ENCODE data around the gene CHST11. TPM values are rescaled to one million over a fixed set of nuclear protein-coding genes. Genes with fewer than 3 reads are reported as not detected.

The CHST11 gene
- total and polyA plus RNA-seq, 9 of the 15 experiments (the other 6 are each of a cell fraction or from before 2014, with no cell fraction given) = 2.3 to 38.7 (median 15.0) TPM

DNA sequence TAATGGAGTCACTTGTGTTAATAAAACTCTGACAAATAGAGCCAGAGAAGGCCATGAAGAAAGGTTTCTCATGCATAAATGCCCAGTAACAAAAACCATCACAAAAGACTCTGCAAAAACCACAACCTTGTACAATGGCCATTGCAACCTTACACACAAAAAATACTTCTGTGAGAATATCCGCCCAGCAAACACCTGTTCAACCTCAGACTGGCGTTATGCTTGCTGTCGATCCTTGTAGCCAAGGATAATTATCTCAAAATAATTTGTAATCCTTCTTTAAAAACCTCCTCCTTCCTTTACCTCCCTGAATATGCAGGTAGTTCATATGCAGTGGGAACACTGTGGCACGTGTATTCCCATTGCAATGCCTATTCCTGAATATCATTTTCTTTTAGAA, 344.3 kb downstream of the CHST11 start (continued):
- TF ChIP-seq, protein P1, sequence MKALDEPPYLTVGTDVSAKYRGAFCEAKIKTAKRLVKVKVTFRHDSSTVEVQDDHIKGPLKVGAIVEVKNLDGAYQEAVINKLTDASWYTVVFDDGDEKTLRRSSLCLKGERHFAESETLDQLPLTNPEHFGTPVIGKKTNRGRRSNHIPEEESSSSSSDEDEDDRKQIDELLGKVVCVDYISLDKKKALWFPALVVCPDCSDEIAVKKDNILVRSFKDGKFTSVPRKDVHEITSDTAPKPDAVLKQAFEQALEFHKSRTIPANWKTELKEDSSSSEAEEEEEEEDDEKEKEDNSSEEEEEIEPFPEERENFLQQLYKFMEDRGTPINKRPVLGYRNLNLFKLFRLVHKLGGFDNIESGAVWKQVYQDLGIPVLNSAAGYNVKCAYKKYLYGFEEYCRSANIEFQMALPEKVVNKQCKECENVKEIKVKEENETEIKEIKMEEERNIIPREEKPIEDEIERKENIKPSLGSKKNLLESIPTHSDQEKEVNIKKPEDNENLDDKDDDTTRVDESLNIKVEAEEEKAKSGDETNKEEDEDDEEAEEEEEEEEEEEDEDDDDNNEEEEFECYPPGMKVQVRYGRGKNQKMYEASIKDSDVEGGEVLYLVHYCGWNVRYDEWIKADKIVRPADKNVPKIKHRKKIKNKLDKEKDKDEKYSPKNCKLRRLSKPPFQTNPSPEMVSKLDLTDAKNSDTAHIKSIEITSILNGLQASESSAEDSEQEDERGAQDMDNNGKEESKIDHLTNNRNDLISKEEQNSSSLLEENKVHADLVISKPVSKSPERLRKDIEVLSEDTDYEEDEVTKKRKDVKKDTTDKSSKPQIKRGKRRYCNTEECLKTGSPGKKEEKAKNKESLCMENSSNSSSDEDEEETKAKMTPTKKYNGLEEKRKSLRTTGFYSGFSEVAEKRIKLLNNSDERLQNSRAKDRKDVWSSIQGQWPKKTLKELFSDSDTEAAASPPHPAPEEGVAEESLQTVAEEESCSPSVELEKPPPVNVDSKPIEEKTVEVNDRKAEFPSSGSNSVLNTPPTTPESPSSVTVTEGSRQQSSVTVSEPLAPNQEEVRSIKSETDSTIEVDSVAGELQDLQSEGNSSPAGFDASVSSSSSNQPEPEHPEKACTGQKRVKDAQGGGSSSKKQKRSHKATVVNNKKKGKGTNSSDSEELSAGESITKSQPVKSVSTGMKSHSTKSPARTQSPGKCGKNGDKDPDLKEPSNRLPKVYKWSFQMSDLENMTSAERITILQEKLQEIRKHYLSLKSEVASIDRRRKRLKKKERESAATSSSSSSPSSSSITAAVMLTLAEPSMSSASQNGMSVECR (CRISPR knock-in tag; IDR thresholded peaks at IDR 0.05) = no peak

GRCh38 chr12:104801427-104801826, 344.7 kb downstream of the CHST11 start:
- no peak for TF ChIP-seq ZNF586 (CRISPR knock-in tag; conservative IDR thresholded peaks at IDR 0.05)
- ChIA-PET POLR2A (no interaction called here), CTCF (ENCODE audit: low intra/inter-chr PET ratio) (no interaction called here)
- H4K20me1 ChIP-seq (replicated peaks; ENCODE audit: control insufficient read depth, insufficient read depth, low read length) = no peaks in the 10 kb centered on the region
- no peak overlapping the region for H2AFZ ChIP-seq (ENCODE audit: low read depth, low read length)
- DNase-seq (ENCODE audit: extremely low read depth in 1 of 4, low spot score in 3 of 4) = no peak
- intact Hi-C loops (cut with micrococcal nuclease) (no loop called here), in situ Hi-C loops (cut with MboI) (no loop called here)
- H3K4me2 ChIP-seq (ENCODE audit: insufficient read depth, low read length) = no peak overlapping the region
- ATAC-seq = no peak
- no TSS peak for BruUV-seq (replicated peaks)
- no peaks in the 10 kb centered on the region for H3K36me3 ChIP-seq (ENCODE audit: control insufficient read depth, insufficient read depth, low read length)
- H3K9me3 ChIP-seq (replicated peaks; ENCODE audit: control insufficient read depth, insufficient read depth, low read depth, low read length) = no peaks in the 10 kb centered on the region
- peak; percentile 23 for FAIRE-seq
- H3K79me2 ChIP-seq (ENCODE audit: control insufficient read depth, insufficient read depth, low read length) = no peaks in the 10 kb centered on the region
- no peaks in the 10 kb centered on the region for H3K9me1 ChIP-seq (ENCODE audit: control insufficient read depth, insufficient read depth, low read length)
- H3K27ac ChIP-seq (ENCODE audit: extremely low read depth, low read depth, low read length) = no peak overlapping the region
- no peak overlapping the region for H3K9ac ChIP-seq (ENCODE audit: insufficient read depth in 1 of 2, low read depth in 2 of 2, low read length in 2 of 2)
- H3K4me3 ChIP-seq = no peak overlapping the region
- H3K4me1 ChIP-seq (replicated peaks in 1 of 2; ENCODE audit: control insufficient read depth in 2 of 2, insufficient read depth in 2 of 2, low read length in 2 of 2) = no peaks in the 10 kb centered on the region
- peaks cover 0 to 2% of the 10 kb centered on the region in 2 experiments; a peak in 2 of 5 replicates for H3K27me3 ChIP-seq (ENCODE audit: control insufficient read depth in 2 of 2, insufficient read depth in 2 of 2, low read length in 2 of 2)
